SK-N-SH treated with all-trans-retinoic acid at 6 μM for 48 hours (cell line): ENCODE data around the gene ABCB10.

Experiments
- ATAC-seq: fragments of 200-7000 bp; cut with Tn5 transposase; 3 replicates; pipeline ENCODE4 v1.9.1; 2020; ENCODE audit warnings: mild to moderate bottlenecking, moderate library complexity
- ARNTL ChIP-seq: fragments of 450-650 bp; formaldehyde crosslinking; IDR thresholded peaks from 2 replicates; pipeline ENCODE4 v1.5.0; 2020; ENCODE audit warnings: low read depth, mild to moderate bottlenecking, moderate library complexity, borderline replicate concordance
- BACH2 ChIP-seq: fragments of 250-450 bp; sonication (Bioruptor Pico); IDR thresholded peaks from 2 replicates; pipeline ENCODE4 v1.9.0; 2021; ENCODE audit warnings: mild to moderate bottlenecking, borderline replicate concordance
- CREB5 ChIP-seq: fragments of 250-450 bp; sonication (Bioruptor Pico); IDR thresholded peaks from 2 replicates; pipeline ENCODE4 v1.5.1; 2020; ENCODE audit warnings: low read depth, mild to moderate bottlenecking, moderate library complexity
- CSDC2 ChIP-seq: fragments of 250-450 bp; sonication (Bioruptor Pico); IDR thresholded peaks from 2 replicates; pipeline ENCODE4 v1.5.0; 2020; ENCODE audit warnings: mild to moderate bottlenecking, moderate library complexity
- ESRRG ChIP-seq: fragments of 250-450 bp; sonication (Bioruptor Pico); IDR thresholded peaks from 2 replicates; pipeline ENCODE4 v1.6.1; 2021; ENCODE audit warnings: mild to moderate bottlenecking
- GLIS3 ChIP-seq: fragments of 250-450 bp; sonication (Bioruptor Pico); IDR thresholded peaks from 2 replicates; pipeline ENCODE4 v1.5.0; 2020; ENCODE audit warnings: mild to moderate bottlenecking, moderate library complexity
- ISL1 ChIP-seq: fragments of 250-450 bp; sonication (Bioruptor Pico); IDR thresholded peaks from 2 replicates; pipeline ENCODE4 v2.1.2; 2022; ENCODE audit warnings: mild to moderate bottlenecking, moderate library complexity
- OSR1 ChIP-seq: fragments of 250-450 bp; sonication (Bioruptor Pico); IDR thresholded peaks from 2 replicates; pipeline ENCODE4 v1.8.0; 2022; ENCODE audit warnings: moderate library complexity, mild to moderate bottlenecking, inconsistent platforms
- PATZ1 ChIP-seq: fragments of 250-450 bp; sonication (Bioruptor Pico); IDR thresholded peaks from 2 replicates; pipeline ENCODE4 v1.8.0; 2020; ENCODE audit warnings: mild to moderate bottlenecking, moderate library complexity, borderline replicate concordance
- POU6F1 ChIP-seq: fragments of 250-450 bp; sonication (Bioruptor Pico); IDR thresholded peaks from 2 replicates; pipeline ENCODE4 v1.8.0; 2021; ENCODE audit warnings: low read depth, mild to moderate bottlenecking, moderate library complexity, borderline replicate concordance
- PPARA ChIP-seq: fragments of 250-450 bp; sonication (Bioruptor Pico); IDR thresholded peaks from 2 replicates; pipeline ENCODE4 v1.5.0; 2020; ENCODE audit warnings: mild to moderate bottlenecking, borderline replicate concordance
- RARB ChIP-seq: fragments of 250-450 bp; sonication (Bioruptor Pico); IDR thresholded peaks from 2 replicates; pipeline ENCODE4 v1.8.0; 2021; ENCODE audit warnings: mild to moderate bottlenecking, moderate library complexity
- TCF4 ChIP-seq: fragments of 250-450 bp; sonication (Bioruptor Pico); IDR thresholded peaks from 2 replicates; pipeline ENCODE4 v1.8.0; 2021; ENCODE audit warnings: mild to moderate bottlenecking, moderate library complexity, borderline replicate concordance
- ZC3H10 ChIP-seq: fragments of 250-450 bp; sonication (Bioruptor Pico); IDR thresholded peaks from 2 replicates; pipeline ENCODE4 v1.5.1; 2021; ENCODE audit warnings: mild to moderate bottlenecking, moderate library complexity
- ZFP30 ChIP-seq: fragments of 450-650 bp; formaldehyde crosslinking; IDR thresholded peaks from 2 replicates; pipeline ENCODE4 v1.5.0; 2022; ENCODE audit warnings: mild to moderate bottlenecking, moderate library complexity
- ZNF565 ChIP-seq: fragments of 450-650 bp; formaldehyde crosslinking; conservative IDR thresholded peaks from 2 replicates; pipeline ENCODE4 v1.5.0; 2020; ENCODE audit warnings: low read depth, mild to moderate bottlenecking, moderate library complexity
- ZNF70 ChIP-seq: fragments of 450-650 bp; formaldehyde crosslinking; IDR thresholded peaks from 2 replicates; pipeline ENCODE4 v1.5.0; 2020; ENCODE audit warnings: mild to moderate bottlenecking, moderate library complexity
- ZNF8 ChIP-seq: fragments of 450-650 bp; formaldehyde crosslinking; IDR thresholded peaks from 2 replicates; pipeline ENCODE4 v1.5.0; 2020; ENCODE audit warnings: mild to moderate bottlenecking, moderate library complexity
- TF ChIP-seq, protein P1 (sequence below): fragments of 250-450 bp; sonication (Bioruptor Pico); IDR thresholded peaks from 2 replicates; pipeline ENCODE4 v1.5.0; 2020; ENCODE audit warnings: mild to moderate bottlenecking, moderate library complexity
- TF ChIP-seq, protein P2 (sequence below): fragments of 250-450 bp; sonication (Bioruptor Pico); IDR thresholded peaks from 2 replicates; pipeline ENCODE4 v1.5.1; 2021; ENCODE audit warnings: mild to moderate bottlenecking, moderate library complexity

The ABCB10 gene

GRCh38 chr1:229471175-229471574 is 87.3 kb downstream of the ABCB10 start (continued):
- TF ChIP-seq, protein P1, sequence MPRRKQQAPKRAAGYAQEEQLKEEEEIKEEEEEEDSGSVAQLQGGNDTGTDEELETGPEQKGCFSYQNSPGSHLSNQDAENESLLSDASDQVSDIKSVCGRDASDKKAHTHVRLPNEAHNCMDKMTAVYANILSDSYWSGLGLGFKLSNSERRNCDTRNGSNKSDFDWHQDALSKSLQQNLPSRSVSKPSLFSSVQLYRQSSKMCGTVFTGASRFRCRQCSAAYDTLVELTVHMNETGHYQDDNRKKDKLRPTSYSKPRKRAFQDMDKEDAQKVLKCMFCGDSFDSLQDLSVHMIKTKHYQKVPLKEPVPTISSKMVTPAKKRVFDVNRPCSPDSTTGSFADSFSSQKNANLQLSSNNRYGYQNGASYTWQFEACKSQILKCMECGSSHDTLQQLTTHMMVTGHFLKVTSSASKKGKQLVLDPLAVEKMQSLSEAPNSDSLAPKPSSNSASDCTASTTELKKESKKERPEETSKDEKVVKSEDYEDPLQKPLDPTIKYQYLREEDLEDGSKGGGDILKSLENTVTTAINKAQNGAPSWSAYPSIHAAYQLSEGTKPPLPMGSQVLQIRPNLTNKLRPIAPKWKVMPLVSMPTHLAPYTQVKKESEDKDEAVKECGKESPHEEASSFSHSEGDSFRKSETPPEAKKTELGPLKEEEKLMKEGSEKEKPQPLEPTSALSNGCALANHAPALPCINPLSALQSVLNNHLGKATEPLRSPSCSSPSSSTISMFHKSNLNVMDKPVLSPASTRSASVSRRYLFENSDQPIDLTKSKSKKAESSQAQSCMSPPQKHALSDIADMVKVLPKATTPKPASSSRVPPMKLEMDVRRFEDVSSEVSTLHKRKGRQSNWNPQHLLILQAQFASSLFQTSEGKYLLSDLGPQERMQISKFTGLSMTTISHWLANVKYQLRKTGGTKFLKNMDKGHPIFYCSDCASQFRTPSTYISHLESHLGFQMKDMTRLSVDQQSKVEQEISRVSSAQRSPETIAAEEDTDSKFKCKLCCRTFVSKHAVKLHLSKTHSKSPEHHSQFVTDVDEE: no peak
- TF ChIP-seq ARNTL (CRISPR knock-in tag) (no peak), PATZ1 (CRISPR knock-in tag) (no peak), ESRRG (CRISPR knock-in tag) (no peak), ZNF8 (CRISPR knock-in tag) (no peak), ZFP30 (CRISPR knock-in tag) (no peak)
- TF ChIP-seq, protein P2, sequence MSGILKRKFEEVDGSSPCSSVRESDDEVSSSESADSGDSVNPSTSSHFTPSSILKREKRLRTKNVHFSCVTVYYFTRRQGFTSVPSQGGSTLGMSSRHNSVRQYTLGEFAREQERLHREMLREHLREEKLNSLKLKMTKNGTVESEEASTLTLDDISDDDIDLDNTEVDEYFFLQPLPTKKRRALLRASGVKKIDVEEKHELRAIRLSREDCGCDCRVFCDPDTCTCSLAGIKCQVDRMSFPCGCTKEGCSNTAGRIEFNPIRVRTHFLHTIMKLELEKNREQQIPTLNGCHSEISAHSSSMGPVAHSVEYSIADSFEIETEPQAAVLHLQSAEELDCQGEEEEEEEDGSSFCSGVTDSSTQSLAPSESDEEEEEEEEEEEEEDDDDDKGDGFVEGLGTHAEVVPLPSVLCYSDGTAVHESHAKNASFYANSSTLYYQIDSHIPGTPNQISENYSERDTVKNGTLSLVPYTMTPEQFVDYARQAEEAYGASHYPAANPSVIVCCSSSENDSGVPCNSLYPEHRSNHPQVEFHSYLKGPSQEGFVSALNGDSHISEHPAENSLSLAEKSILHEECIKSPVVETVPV (CRISPR knock-in tag): no peak
- TF ChIP-seq, all 23 proteins: peak for 0

GRCh38 chr1:229470406-229471043 is 88.0 kb downstream of the ABCB10 start:
- TF ChIP-seq ZC3H10 (CRISPR knock-in tag) (no peak), OSR1 (CRISPR knock-in tag) (no peak), BACH2 (CRISPR knock-in tag) (no peak), ISL1 (CRISPR knock-in tag) (no peak), ARNTL (CRISPR knock-in tag) (no peak), RARB (CRISPR knock-in tag) (no peak), ESRRG (CRISPR knock-in tag) (no peak), ZNF565 (CRISPR knock-in tag) (no peak), PPARA (CRISPR knock-in tag) (no peak), ZNF8 (CRISPR knock-in tag) (no peak), POU6F1 (CRISPR knock-in tag) (no peak), GLIS3 (CRISPR knock-in tag) (no peak), ZFP30 (CRISPR knock-in tag) (no peak), ZNF70 (CRISPR knock-in tag) (no peak), TCF4 (no peak), CREB5 (CRISPR knock-in tag) (no peak), CSDC2 (CRISPR knock-in tag) (no peak)
- TF ChIP-seq, protein P2 (CRISPR knock-in tag): no peak
- TF ChIP-seq, all 23 proteins: peak for 0
- no peak for ATAC-seq
